Measurements from ENCODE around the gene NACC1.

NACC1 gene

DNA sequence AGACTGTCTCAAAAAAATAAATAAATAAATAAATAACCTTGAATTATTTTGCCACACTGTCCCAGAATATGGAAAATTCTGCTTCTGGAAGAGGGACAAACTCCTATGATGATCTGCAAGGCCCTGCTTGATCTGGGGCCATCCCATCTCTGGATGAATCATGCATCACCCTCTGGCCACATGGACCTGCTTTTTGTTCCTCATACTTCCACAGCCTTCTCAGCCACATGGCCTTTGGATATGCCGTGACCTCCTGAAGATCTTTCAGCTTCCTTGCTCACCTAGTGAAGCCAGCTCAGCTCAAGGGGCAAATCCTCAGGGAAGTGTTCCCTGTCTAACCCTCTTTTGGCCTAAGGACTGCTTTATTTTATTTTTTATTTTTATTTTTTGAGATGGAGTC lies 42.5 kb downstream of the NACC1 start:
- ChIA-PET CTCF (interaction anchor here (0.8 to 1.5 kb wide), 2 partner anchors 8 to 194 kb away, joined by 3 to 7 read pairs; no protein-coding TSS in a partner anchor), POLR2A (no interaction called here)
- Histone ChIP-seq H3K36me3 (ENCODE audit: control insufficient read depth in 2 of 2, insufficient read depth in 1 of 2, low read length in 2 of 2) (no peaks in the 10 kb centered on the region), H3K4me1 (ENCODE audit: control insufficient read depth, insufficient read depth, low read length) (peaks cover 16% of the 10 kb centered on the region), H3K4me3 (ENCODE audit: low read depth, low read length) (no peak overlapping the region), H3K9me3 (ENCODE audit: control insufficient read depth, insufficient read depth, low read depth, low read length) (no peaks in the 10 kb centered on the region), H3K27ac (ENCODE audit: extremely low read depth, low read depth, low read length) (no peak overlapping the region)
- TF ChIP-seq ZNF140 (tag by site-specific recombination; IDR thresholded peaks at IDR 0.05) = no peak
- peak; percentile 66 for TF ChIP-seq ZNF623 (tag by site-specific recombination; IDR thresholded peaks at IDR 0.05)
- TF ChIP-seq, protein P1, sequence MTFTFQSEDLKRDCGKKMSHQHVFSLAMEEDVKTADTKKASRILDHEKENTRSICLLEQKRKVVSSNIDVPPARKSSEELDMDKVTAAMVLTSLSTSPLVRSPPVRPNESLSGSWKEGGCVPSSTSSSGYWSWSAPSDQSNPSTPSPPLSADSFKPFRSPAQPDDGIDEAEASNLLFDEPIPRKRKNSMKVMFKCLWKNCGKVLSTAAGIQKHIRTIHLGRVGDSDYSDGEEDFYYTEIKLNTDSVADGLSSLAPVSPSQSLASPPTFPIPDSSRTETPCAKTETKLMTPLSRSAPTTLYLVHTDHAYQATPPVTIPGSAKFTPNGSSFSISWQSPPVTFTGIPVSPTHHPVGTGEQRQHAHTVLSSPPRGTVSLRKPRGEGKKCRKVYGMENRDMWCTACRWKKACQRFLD (tag by site-specific recombination; IDR thresholded peaks at IDR 0.05) = no peak

DNA sequence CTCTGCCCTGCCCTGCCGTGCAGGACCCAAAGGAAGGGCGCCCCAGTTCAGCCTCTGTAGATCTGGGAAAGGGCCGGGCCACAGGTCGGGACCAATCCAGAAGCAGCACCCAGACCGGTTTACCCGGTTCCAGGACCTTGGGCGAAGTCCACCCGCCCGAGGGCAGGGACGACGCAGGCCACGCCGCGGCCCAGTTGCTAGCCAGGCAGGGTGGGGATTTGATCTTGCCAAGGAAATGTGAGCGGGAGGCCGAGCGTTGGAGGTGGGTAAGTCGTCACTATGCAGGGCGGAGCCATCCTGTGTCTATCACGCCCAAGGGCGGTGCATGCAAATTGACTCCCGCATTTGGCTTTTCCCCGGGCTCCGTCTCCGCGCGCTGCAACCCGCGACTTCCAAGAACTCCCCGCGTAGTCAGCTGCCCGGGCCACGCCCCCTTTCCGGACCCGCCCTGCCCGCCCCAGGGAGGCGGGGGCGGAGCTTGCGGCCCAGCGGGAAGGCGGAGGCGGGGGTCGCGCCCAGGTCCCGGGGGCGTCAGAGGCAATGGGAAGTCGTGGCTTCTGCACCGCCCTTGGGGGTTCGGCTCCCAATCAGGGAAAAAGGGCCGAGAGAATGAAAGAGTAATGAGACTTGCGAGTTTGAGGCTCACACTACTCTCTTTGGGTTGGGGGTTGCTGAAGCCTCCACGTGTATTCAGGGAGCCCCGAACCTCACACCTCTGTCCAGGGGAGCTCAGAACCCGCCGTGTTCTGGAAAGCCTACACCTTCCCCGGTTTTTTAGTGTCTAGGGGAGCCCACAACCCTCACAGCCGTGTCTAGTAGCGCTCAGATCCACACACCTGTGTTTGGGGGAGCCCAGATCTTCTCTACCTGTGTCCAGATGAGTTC lies 44.9 kb downstream of the NACC1 start:
- ChIA-PET CTCF (interaction anchor here (1.0 to 1.7 kb wide), 3 partner anchors 29 to 69 kb away, joined by 3 to 7 read pairs (median 5); no protein-coding TSS in a partner anchor), POLR2A (interaction anchor here (0.6 to 6.3 kb wide), 8 partner anchors 8 to 180 kb away, joined by 3 to 89 read pairs (median 3); no protein-coding TSS in a partner anchor)
- Histone ChIP-seq H3K4me3 (ENCODE audit: low read depth, low read length) (peak overlapping the region; percentile 20), H3K27ac (ENCODE audit: extremely low read depth, low read depth, low read length) (peak overlapping the region; percentile 72), H3K36me3 (ENCODE audit: control insufficient read depth in 2 of 2, insufficient read depth in 1 of 2, low read length in 2 of 2) (no peaks in the 10 kb centered on the region), H3K9me3 (ENCODE audit: control insufficient read depth, insufficient read depth, low read depth, low read length) (no peaks in the 10 kb centered on the region), H3K4me1 (ENCODE audit: control insufficient read depth, insufficient read depth, low read length) (peaks cover 17% of the 10 kb centered on the region)
- TF ChIP-seq ZNF155 (tag by site-specific recombination; IDR thresholded peaks at IDR 0.05) (no peak), ZNF76 (tag by site-specific recombination; IDR thresholded peaks at IDR 0.05; ENCODE audit: borderline replicate concordance, low read depth) (peak; percentile 5; the same call in 1 of the 2 replicates), ZNF311 (tag by site-specific recombination; IDR thresholded peaks at IDR 0.05; ENCODE audit: borderline replicate concordance) (no peak), WT1 (tag by site-specific recombination; IDR thresholded peaks at IDR 0.05) (no peak), ZNF629 (tag by site-specific recombination; IDR thresholded peaks at IDR 0.05) (peak; percentile 85), ZNF335 (tag by site-specific recombination; conservative IDR thresholded peaks at IDR 0.05) (peak; percentile 98), SP3 (tag by site-specific recombination; IDR thresholded peaks at IDR 0.05) (peak; percentile 99), ZNF501 (tag by site-specific recombination; IDR thresholded peaks at IDR 0.05) (peak; percentile 20; the same call in 1 of the 2 replicates), ZNF214 (tag by site-specific recombination; IDR thresholded peaks at IDR 0.05; ENCODE audit: borderline replicate concordance) (no peak), ZNF660 (tag by site-specific recombination; IDR thresholded peaks at IDR 0.05) (no peak), ZBTB20 (tag by site-specific recombination; IDR thresholded peaks at IDR 0.05) (peak; percentile 91), KLF7 (tag by site-specific recombination; IDR thresholded peaks at IDR 0.05; ENCODE audit: borderline replicate concordance) (peak; percentile 57; the same call in 1 of the 2 replicates), TRIM28 (IDR thresholded peaks at IDR 0.05; ENCODE audit: borderline replicate concordance, low read length) (no peak), ZNF596 (tag by site-specific recombination; IDR thresholded peaks at IDR 0.05) (0 out of 2 replicates have a peak, but pooled peaks have one; percentile 6), ZBTB21 (tag by site-specific recombination; IDR thresholded peaks at IDR 0.05) (0 out of 2 replicates have a peak, but pooled peaks have one; percentile 14), ZNF707 (tag by site-specific recombination; IDR thresholded peaks at IDR 0.05) (no peak), GLI2 (tag by site-specific recombination; IDR thresholded peaks at IDR 0.05; ENCODE audit: borderline replicate concordance, low read depth) (no peak)
- TF ChIP-seq, protein P2, sequence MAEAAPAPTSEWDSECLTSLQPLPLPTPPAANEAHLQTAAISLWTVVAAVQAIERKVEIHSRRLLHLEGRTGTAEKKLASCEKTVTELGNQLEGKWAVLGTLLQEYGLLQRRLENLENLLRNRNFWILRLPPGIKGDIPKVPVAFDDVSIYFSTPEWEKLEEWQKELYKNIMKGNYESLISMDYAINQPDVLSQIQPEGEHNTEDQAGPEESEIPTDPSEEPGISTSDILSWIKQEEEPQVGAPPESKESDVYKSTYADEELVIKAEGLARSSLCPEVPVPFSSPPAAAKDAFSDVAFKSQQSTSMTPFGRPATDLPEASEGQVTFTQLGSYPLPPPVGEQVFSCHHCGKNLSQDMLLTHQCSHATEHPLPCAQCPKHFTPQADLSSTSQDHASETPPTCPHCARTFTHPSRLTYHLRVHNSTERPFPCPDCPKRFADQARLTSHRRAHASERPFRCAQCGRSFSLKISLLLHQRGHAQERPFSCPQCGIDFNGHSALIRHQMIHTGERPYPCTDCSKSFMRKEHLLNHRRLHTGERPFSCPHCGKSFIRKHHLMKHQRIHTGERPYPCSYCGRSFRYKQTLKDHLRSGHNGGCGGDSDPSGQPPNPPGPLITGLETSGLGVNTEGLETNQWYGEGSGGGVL (tag by site-specific recombination; IDR thresholded peaks at IDR 0.05) = peak; percentile 64
- TF ChIP-seq, protein P3, sequence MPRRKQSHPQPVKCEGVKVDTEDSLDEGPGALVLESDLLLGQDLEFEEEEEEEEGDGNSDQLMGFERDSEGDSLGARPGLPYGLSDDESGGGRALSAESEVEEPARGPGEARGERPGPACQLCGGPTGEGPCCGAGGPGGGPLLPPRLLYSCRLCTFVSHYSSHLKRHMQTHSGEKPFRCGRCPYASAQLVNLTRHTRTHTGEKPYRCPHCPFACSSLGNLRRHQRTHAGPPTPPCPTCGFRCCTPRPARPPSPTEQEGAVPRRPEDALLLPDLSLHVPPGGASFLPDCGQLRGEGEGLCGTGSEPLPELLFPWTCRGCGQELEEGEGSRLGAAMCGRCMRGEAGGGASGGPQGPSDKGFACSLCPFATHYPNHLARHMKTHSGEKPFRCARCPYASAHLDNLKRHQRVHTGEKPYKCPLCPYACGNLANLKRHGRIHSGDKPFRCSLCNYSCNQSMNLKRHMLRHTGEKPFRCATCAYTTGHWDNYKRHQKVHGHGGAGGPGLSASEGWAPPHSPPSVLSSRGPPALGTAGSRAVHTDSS (tag by site-specific recombination; IDR thresholded peaks at IDR 0.05) = no peak
- TF ChIP-seq, protein P4, sequence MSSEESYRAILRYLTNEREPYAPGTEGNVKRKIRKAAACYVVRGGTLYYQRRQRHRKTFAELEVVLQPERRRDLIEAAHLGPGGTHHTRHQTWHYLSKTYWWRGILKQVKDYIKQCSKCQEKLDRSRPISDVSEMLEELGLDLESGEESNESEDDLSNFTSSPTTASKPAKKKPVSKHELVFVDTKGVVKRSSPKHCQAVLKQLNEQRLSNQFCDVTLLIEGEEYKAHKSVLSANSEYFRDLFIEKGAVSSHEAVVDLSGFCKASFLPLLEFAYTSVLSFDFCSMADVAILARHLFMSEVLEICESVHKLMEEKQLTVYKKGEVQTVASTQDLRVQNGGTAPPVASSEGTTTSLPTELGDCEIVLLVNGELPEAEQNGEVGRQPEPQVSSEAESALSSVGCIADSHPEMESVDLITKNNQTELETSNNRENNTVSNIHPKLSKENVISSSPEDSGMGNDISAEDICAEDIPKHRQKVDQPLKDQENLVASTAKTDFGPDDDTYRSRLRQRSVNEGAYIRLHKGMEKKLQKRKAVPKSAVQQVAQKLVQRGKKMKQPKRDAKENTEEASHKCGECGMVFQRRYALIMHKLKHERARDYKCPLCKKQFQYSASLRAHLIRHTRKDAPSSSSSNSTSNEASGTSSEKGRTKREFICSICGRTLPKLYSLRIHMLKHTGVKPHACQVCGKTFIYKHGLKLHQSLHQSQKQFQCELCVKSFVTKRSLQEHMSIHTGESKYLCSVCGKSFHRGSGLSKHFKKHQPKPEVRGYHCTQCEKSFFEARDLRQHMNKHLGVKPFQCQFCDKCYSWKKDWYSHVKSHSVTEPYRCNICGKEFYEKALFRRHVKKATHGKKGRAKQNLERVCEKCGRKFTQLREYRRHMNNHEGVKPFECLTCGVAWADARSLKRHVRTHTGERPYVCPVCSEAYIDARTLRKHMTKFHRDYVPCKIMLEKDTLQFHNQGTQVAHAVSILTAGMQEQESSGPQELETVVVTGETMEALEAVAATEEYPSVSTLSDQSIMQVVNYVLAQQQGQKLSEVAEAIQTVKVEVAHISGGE (tag by site-specific recombination; conservative IDR thresholded peaks at IDR 0.05; ENCODE audit: low read depth) = 0 out of 2 replicates have a peak, but pooled peaks have one; percentile 19
- TF ChIP-seq, protein P5, sequence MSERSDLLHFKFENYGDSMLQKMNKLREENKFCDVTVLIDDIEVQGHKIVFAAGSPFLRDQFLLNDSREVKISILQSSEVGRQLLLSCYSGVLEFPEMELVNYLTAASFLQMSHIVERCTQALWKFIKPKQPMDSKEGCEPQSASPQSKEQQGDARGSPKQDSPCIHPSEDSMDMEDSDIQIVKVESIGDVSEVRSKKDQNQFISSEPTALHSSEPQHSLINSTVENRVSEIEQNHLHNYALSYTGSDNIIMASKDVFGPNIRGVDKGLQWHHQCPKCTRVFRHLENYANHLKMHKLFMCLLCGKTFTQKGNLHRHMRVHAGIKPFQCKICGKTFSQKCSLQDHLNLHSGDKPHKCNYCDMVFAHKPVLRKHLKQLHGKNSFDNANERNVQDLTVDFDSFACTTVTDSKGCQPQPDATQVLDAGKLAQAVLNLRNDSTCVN (tag by site-specific recombination; optimal IDR thresholded peaks at IDR 0.05) = peak; percentile 62
